ENCODE data around the gene PAK3.

PAK3 gene

DNA sequence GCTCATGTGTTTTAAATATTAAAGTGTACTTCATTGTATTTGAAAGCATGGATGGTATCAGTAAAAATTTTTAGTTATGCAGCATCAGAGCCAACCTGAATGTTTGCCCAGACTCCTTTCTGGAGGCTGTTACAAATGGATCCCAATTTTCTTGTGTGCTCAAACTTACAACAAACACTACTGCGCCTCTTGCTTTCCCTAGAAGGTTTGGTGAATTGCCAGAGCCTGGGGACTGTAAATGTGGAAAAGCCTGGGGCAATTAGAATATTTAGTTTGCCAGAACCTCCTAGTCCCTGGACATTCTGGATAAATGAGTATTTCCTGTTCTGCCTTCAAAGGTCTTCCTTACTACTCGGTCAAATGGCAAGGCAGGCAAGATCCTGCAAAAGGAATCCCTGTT lies 169.5 kb downstream of the PAK3 start:
- no peak for DNase-seq

DNA sequence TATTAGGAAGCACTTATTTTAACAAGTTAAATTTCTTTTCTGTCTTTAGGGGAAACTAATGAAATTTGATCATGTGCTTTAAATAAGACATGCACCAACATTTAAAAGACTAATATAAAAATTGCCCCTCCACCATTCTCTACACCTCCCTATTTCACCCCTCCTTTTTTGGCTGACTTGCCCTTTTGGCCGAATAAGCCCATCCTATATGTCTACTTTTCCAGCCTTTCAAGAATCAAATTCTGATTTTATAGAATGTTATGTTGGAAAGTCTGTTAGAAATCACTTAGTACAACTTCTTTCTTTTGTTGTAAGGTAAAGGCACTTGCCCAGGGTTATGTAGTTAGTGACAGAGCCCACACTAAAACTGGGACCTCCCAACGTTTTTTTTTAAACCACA lies 172.5 kb downstream of the PAK3 start:
- no peak for DNase-seq

DNA sequence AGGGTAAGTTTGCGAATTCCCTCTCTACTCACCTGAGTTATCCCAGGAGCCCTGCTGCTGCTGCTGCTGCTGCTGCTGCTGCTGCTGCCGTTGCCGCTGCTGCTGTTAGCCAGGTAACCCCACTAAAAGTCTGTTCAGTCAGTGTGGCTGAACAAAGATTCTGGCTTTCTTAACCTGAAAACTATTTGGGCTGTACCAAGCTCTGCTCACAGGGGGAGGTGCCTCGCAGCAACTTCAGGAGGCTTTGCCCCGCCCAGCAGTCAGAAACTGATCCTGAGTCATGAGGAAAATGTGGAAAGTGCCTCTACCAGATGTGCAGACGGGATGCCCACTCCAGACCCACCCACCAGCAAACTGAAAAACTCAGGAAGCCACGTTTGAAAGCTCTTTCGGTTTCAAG lies 174.3 kb downstream of the PAK3 start, which contains the start of gene CAPN6:
TSS of gene CAPN6 (minus strand) at position 145 of the 400 bp plus-strand sequence. CDS start 6,547 bp downstream, outside the sequence.
- DNase-seq, result no peak

Measured in stimulated activated CD4-positive, alpha-beta T cell treated with anti-CD3 and anti-CD28 coated beads, Interleukin-1b, Interleukin-23, amount 100 ng/mL, for 48 hours (primary cell).